GM23248 (cell line): ENCODE data around the gene ZBTB2. TPM values are rescaled to one million over a fixed set of nuclear protein-coding genes. Genes with fewer than 3 reads are reported as not detected.

Experiments used
- DNase-seq: peaks from one replicate; pipeline ENCODE4 v3.0.0-alpha.2; 2015
- H2AFZ ChIP-seq: fragments of 200-600 bp; sonication (generic); 2 replicates; pipeline ENCODE4 v1.6.1; 2016; ENCODE audit warnings: antibody characterized with exemption
- H3F3A ChIP-seq: fragments of 200-600 bp; sonication (generic); 2 replicates; pipeline ENCODE4 v1.6.1; 2016; ENCODE audit warnings: mild to moderate bottlenecking, antibody characterized with exemption, mixed run types; ENCODE audit not compliant: insufficient read depth
- H3K27ac ChIP-seq: fragments of 200-600 bp; sonication (generic); 2 replicates; pipeline ENCODE4 v1.5.1; 2016; ENCODE audit warnings: mild to moderate bottlenecking
- H3K27me3 ChIP-seq: fragments of 200-600 bp; sonication (generic); replicated peaks from 2 replicates; pipeline ENCODE4 v1.6.1; 2016; ENCODE audit warnings: mild to moderate bottlenecking; ENCODE audit not compliant: insufficient read depth
- H3K36me3 ChIP-seq: fragments of 200-600 bp; sonication (generic); 2 replicates; pipeline ENCODE4 v1.6.1; 2016; ENCODE audit warnings: low read depth, mild to moderate bottlenecking
- H3K4me1 ChIP-seq: fragments of 200-600 bp; sonication (generic); 2 replicates; pipeline ENCODE4 v1.6.1; 2016; ENCODE audit warnings: mild to moderate bottlenecking; ENCODE audit not compliant: insufficient read depth
- H3K4me2 ChIP-seq: fragments of 200-600 bp; sonication (generic); one replicate; pipeline ENCODE4 v1.6.1; 2016; ENCODE audit warnings: mild to moderate bottlenecking; ENCODE audit not compliant: unreplicated experiment
- H3K4me3 ChIP-seq: fragments of 200-600 bp; sonication (generic); 2 replicates; pipeline ENCODE4 v1.5.1; 2016; ENCODE audit warnings: mild to moderate bottlenecking
- H3K79me2 ChIP-seq: fragments of 200-600 bp; sonication (generic); 2 replicates; pipeline ENCODE4 v1.6.1; 2016; ENCODE audit warnings: mild to moderate bottlenecking; ENCODE audit not compliant: insufficient read depth
- H3K9ac ChIP-seq: fragments of 200-600 bp; sonication (generic); 2 replicates; pipeline ENCODE4 v1.6.1; 2016; ENCODE audit warnings: mild to moderate bottlenecking
- H3K9me2 ChIP-seq: fragments of 200-600 bp; sonication (generic); 2 replicates; pipeline ENCODE4 v1.6.1; 2016; ENCODE audit warnings: mixed run types, mild to moderate bottlenecking, moderate library complexity; ENCODE audit not compliant: insufficient read depth
- H3K9me3 ChIP-seq: fragments of 200-600 bp; sonication (generic); one replicate; pipeline ENCODE4 v1.6.1; 2017; ENCODE audit warnings: low read depth
- H4K20me1 ChIP-seq: fragments of 200-600 bp; sonication (generic); 2 replicates; pipeline ENCODE4 v1.6.0; 2016; ENCODE audit not compliant: insufficient read depth
- EZH2 ChIP-seq: fragments of 200-600 bp; sonication (generic); IDR thresholded peaks from 2 replicates; pipeline ENCODE4 v1.6.1; 2018; ENCODE audit warnings: antibody characterized with exemption, mild to moderate bottlenecking; ENCODE audit not compliant: insufficient read depth, poor library complexity, severe bottlenecking
- EZH2phosphoT487 ChIP-seq: fragments of 200-600 bp; sonication (generic); IDR thresholded peaks from 2 replicates; pipeline ENCODE4 v1.6.1; 2018; ENCODE audit warnings: antibody characterized with exemption, moderate library complexity, mild to moderate bottlenecking, low read depth; ENCODE audit not compliant: insufficient read depth
- WGBS, 2 experiments: methylation state at CpG; one replicate each; pipeline ENCODE4 v1.1.6; 2015 to 2017; ENCODE audit warnings: low lambda C conversion rate in 2 of 2, low coverage in 1 of 2; ENCODE audit errors: missing lambda C conversion rate in 2 of 2; 5-methylcytosine and 5-hydroxymethylcytosine counted together
- in situ Hi-C: fragments of 300-500 bp; cut with MboI; formaldehyde crosslinking; loops from 2 replicates; pipeline ENCODE4 v1.15.0; 2020
- polyA plus RNA-seq: library from polyadenylated mRNA; unstranded; fragments of >200 nt; fragmentation: Nextera tagmentation; extraction: Ambion mirVana; gene quantifications from 2 replicates; pipeline ENCODE4 v1.2.1, GENCODE V29; 2016
- total RNA-seq: library from RNA; depleted of rRNA; stranded (reverse); fragments of >200 nt; shearing (Covaris generic); gene quantifications from 2 replicates; pipeline ENCODE4 v1.2.3, GENCODE V29; 2014

ZBTB2 gene
- total and polyA plus RNA-seq, 2 experiments from 2014 or later, result 9.7 to 11.6 TPM

GRCh38 chr6:151341476-151342195 lies 49.7 kb downstream of the ZBTB2 start:
- H3K27me3 ChIP-seq, result no peaks in the 10 kb centered on the region
- no peak overlapping the region for H3K4me3 ChIP-seq
- H2AFZ ChIP-seq, result no peak overlapping the region
- H3K4me1 ChIP-seq, result no peaks in the 10 kb centered on the region
- H3K27ac ChIP-seq, result no peak overlapping the region
- H4K20me1 ChIP-seq, result no peaks in the 10 kb centered on the region
- in situ Hi-C loops, result loop anchor here (25.0 kb wide), 1 partner anchor 929 kb away; no protein-coding TSS in a partner anchor
- no peaks in the 10 kb centered on the region for H3K9me3 ChIP-seq
- H3K9me2 ChIP-seq, result no peaks in the 10 kb centered on the region
- WGBS, 2 experiments, result 96 to 97% methylated on average over 46 to 51 of the region's 52 CpGs
- H3K4me2 ChIP-seq, result no peak overlapping the region
- no peaks in the 10 kb centered on the region for H3K36me3 ChIP-seq
- no peak for TF ChIP-seq EZH2phosphoT487
- no peaks in the 10 kb centered on the region for H3F3A ChIP-seq
- no peak for DNase-seq
- 0 out of 2 replicates have a peak, but pooled peaks cover 4% of the 10 kb centered on the region for H3K79me2 ChIP-seq
- H3K9ac ChIP-seq, result no peak overlapping the region

- TF ChIP-seq EZH2phosphoT487 (no peak), EZH2 (no peak)
- no peak for DNase-seq
- Histone ChIP-seq H3K4me1 (no peaks in the 10 kb centered on the region), H3K9me3 (no peaks in the 10 kb centered on the region), H3K36me3 (no peaks in the 10 kb centered on the region), H3K4me2 (no peak overlapping the region), H3F3A (no peaks in the 10 kb centered on the region), H3K9me2 (no peaks in the 10 kb centered on the region), H3K27ac (no peak overlapping the region), H4K20me1 (no peaks in the 10 kb centered on the region), H3K9ac (no peak overlapping the region), H3K4me3 (no peak overlapping the region), H2AFZ (no peak overlapping the region), H3K27me3 (no peaks in the 10 kb centered on the region), H3K79me2 (0 out of 2 replicates have a peak, but pooled peaks cover 4% of the 10 kb centered on the region)
- in situ Hi-C loops, result loop anchor here (25.0 kb wide), 1 partner anchor 928 kb away; no protein-coding TSS in a partner anchor
- 73 to 75% methylated on average over 14 to 15 of the region's 15 CpGs for WGBS, 2 experiments
These were observed 51.0 kb downstream of the ZBTB2 start for GRCh38 chr6:151340219-151340978.

- in situ Hi-C loops, result loop anchor here (25.0 kb wide), 1 partner anchor 927 kb away; no protein-coding TSS in a partner anchor
These were observed 52.0 kb downstream of the ZBTB2 start for GRCh38 chr6:151339369-151339768.

DNA sequence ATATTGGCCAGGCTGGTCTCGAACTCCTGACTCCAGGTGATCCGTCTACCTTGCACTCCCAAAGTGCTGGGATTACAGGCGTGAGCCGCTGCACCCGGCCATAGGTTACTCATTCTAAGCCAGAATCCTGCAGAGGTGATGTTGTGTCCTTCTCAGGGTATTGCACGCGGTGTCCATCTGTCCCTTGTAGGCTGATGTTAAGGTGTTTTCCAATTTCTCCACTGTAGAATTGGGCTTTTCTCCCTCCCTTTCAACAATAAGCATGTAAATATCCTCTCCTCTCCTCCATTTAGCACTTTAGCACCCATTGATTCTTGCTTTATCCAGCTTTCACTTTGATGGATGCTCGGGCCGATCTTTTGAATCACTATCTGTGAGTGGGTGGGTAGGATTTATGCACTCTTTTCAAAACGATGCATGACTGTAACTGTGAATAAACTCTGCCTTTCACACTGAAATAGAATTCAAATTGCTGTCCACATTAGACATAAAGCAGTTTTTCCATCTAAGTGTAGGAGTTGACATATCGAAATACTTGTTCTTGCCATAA lies 52.6 kb downstream of the ZBTB2 start:
- Histone ChIP-seq H3K4me2 (no peak overlapping the region), H3K9ac (no peak overlapping the region), H3K9me3 (no peaks in the 10 kb centered on the region), H2AFZ (no peak overlapping the region), H3F3A (no peaks in the 10 kb centered on the region), H3K27me3 (no peaks in the 10 kb centered on the region), H3K36me3 (no peaks in the 10 kb centered on the region), H3K9me2 (no peaks in the 10 kb centered on the region), H3K27ac (no peak overlapping the region), H3K79me2 (no peaks in the 10 kb centered on the region), H3K4me3 (no peak overlapping the region), H4K20me1 (no peaks in the 10 kb centered on the region), H3K4me1 (no peaks in the 10 kb centered on the region)
- no peak for DNase-seq
- TF ChIP-seq EZH2phosphoT487 (no peak), EZH2 (no peak)
- WGBS, 2 experiments, result 88% methylated on average over 11 of the region's 11 CpGs
- in situ Hi-C loops, result loop anchor here (25.0 kb wide), 1 partner anchor 926 kb away; no protein-coding TSS in a partner anchor

More at GRCh38 chr6:151339369-151339768, 52.0 kb downstream of the ZBTB2 start:
- Histone ChIP-seq H3K36me3 (no peaks in the 10 kb centered on the region), H3K4me3 (no peak overlapping the region), H3K4me1 (no peaks in the 10 kb centered on the region), H2AFZ (no peak overlapping the region), H3K27ac (no peak overlapping the region), H4K20me1 (no peaks in the 10 kb centered on the region), H3F3A (no peaks in the 10 kb centered on the region), H3K4me2 (no peak overlapping the region), H3K27me3 (no peaks in the 10 kb centered on the region), H3K9me2 (no peaks in the 10 kb centered on the region), H3K9ac (no peak overlapping the region), H3K9me3 (no peaks in the 10 kb centered on the region), H3K79me2 (0 out of 2 replicates have a peak, but pooled peaks cover under 1% of the 10 kb centered on the region)
- no peak for DNase-seq
- 93 to 97% methylated on average over 4 of the region's 4 CpGs for WGBS, 2 experiments
- no peak for TF ChIP-seq EZH2phosphoT487
